H1 (cell line): ENCODE measurements around the gene NARS2. TPM values are rescaled to one million over a fixed set of nuclear protein-coding genes. Genes with fewer than 3 reads are reported as not detected.
"Not testable (repeated sequence)": the region's sequence is repeated elsewhere in the genome, so short reads cannot be mapped to it uniquely, and the experiment has no call there.

ENCODE experiments used
- CTCF ChIA-PET: fragments of 300-600 bp; sonication (Branson Sonifier 250); formaldehyde crosslinking; loops from one replicate; lab custom pipeline; 2021; ENCODE audit not compliant: partially characterized antibody; lab: Charles Lee
- POLR2A ChIA-PET: fragments of 300-600 bp; sonication (Branson Sonifier 250); formaldehyde crosslinking; loops from one replicate; lab custom pipeline; 2021; ENCODE audit warnings: inconsistent platforms; ENCODE audit not compliant: partially characterized antibody; lab: Charles Lee
- DNase-seq, 2 experiments: peaks; one replicate each; pipeline versions ENCODE4 v3.0.0 to v3.0.0-alpha.2; 2010 to 2022; ENCODE audit warnings: low spot score in 2 of 2, low read depth in 1 of 2, mixed read lengths in 1 of 2
- FAIRE-seq: peaks from 2 replicates; lab custom pipeline; 2011; peaks lifted over from hg19 to GRCh38; lab: Jason Lieb, UNC
- H2AFZ ChIP-seq: 2 replicates; pipeline ENCODE4 v1.8.1; 2012; ENCODE audit warnings: low read length, inconsistent platforms
- H2AK5ac ChIP-seq: 2 replicates; pipeline ENCODE4 v1.6.1; 2013; ENCODE audit warnings: low read depth, low read length
- H2BK120ac ChIP-seq: replicated peaks from 2 replicates; pipeline ENCODE3; 2013; ENCODE audit warnings: low read depth, low read length, inconsistent platforms
- H2BK12ac ChIP-seq: 2 replicates; pipeline ENCODE4 v1.6.1; 2013; ENCODE audit warnings: low read depth, low read length
- H2BK15ac ChIP-seq: 2 replicates; pipeline ENCODE4 v1.6.1; 2013; ENCODE audit warnings: low read length
- H2BK20ac ChIP-seq: 2 replicates; pipeline ENCODE4 v1.6.1; 2013; ENCODE audit warnings: low read length
- H2BK5ac ChIP-seq: 2 replicates; pipeline ENCODE4 v1.6.1; 2013; ENCODE audit warnings: low read depth, low read length
- H3K14ac ChIP-seq: 2 replicates; pipeline ENCODE4 v1.6.1; 2013; ENCODE audit warnings: inconsistent platforms; ENCODE audit not compliant: insufficient read length
- H3K18ac ChIP-seq: 2 replicates; pipeline ENCODE4 v1.6.1; 2013; ENCODE audit warnings: low read length; ENCODE audit errors: extremely low read depth
- H3K23ac ChIP-seq: 2 replicates; pipeline ENCODE4 v1.6.1; 2013; ENCODE audit warnings: inconsistent platforms; ENCODE audit not compliant: insufficient read length
- H3K23me2 ChIP-seq: 2 replicates; pipeline ENCODE4 v1.6.1; 2013; ENCODE audit warnings: low read depth, low read length
- H3K27ac ChIP-seq: 2 replicates; pipeline ENCODE4 v1.6.1; 2011; ENCODE audit warnings: low read depth, low read length, inconsistent platforms
- H3K27me3 ChIP-seq, 4 experiments: replicated peaks in 1 of 4; 1 replicate in 1 of 4; 2 replicates in 3 of 4; pipeline versions ENCODE4 v1.6.1 to v1.8.1; 2011 to 2013; ENCODE audit warnings: low read length in 3 of 4, mild to moderate bottlenecking in 3 of 4, inconsistent platforms in 2 of 4, mixed read lengths in 2 of 4, moderate library complexity in 1 of 4; ENCODE audit not compliant: control insufficient read depth in 3 of 4, insufficient read depth in 3 of 4; ENCODE audit errors: extremely low read depth in 1 of 4
- H3K36me3 ChIP-seq, 4 experiments: 2 replicates each; pipeline versions ENCODE4 v1.6.1 to v1.8.1; 2011 to 2013; ENCODE audit warnings: mild to moderate bottlenecking in 4 of 4, low read length in 3 of 4, moderate library complexity in 2 of 4, control low read depth in 1 of 4, inconsistent platforms in 1 of 4; ENCODE audit not compliant: insufficient read depth in 4 of 4, control insufficient read depth in 2 of 4
- H3K4ac ChIP-seq: replicated peaks from 2 replicates; pipeline ENCODE3; 2013; ENCODE audit warnings: low read length, low read depth, mixed read lengths, inconsistent platforms; ENCODE audit not compliant: insufficient read length
- H3K4me1 ChIP-seq, 4 experiments: replicated peaks in 1 of 4; 1 replicate in 1 of 4; 2 replicates in 3 of 4; pipeline versions ENCODE4 v1.6.1 to v1.8.1; 2011 to 2013; ENCODE audit warnings: low read length in 3 of 4, inconsistent platforms in 2 of 4, mixed read lengths in 1 of 4; ENCODE audit not compliant: insufficient read depth in 4 of 4, control insufficient read depth in 3 of 4
- H3K4me2 ChIP-seq, 2 experiments: 2 replicates each; pipeline versions ENCODE4 v1.6.1 to v1.8.1; 2011 to 2013; ENCODE audit warnings: low read depth in 2 of 2, low read length in 2 of 2, control low read depth in 1 of 2, inconsistent platforms in 1 of 2, mild to moderate bottlenecking in 1 of 2; ENCODE audit not compliant: insufficient read depth in 1 of 2
- H3K4me3 ChIP-seq, 4 experiments: fragments of 200-600, 300-600 bp in 1 of 4; sonication (generic), shearing (Covaris generic), sonication (Bioruptor Twin) in 1 of 4; 2 replicates each; pipeline versions ENCODE4 v1.5.1 to v1.8.1; 2011 to 2016; ENCODE audit warnings: low read length in 4 of 4, low read depth in 3 of 4, control low read depth in 2 of 4, inconsistent platforms in 2 of 4, mild to moderate bottlenecking in 2 of 4, mixed read lengths in 1 of 4, moderate library complexity in 1 of 4; ENCODE audit not compliant: insufficient read depth in 2 of 4; ENCODE audit errors: extremely low read depth in 1 of 4
- H3K56ac ChIP-seq: replicated peaks from 2 replicates; pipeline ENCODE3; 2013; ENCODE audit warnings: low read depth, mild to moderate bottlenecking, mixed read lengths, low read length, inconsistent platforms; ENCODE audit not compliant: insufficient read length
- H3K79me1 ChIP-seq: 2 replicates; pipeline ENCODE4 v1.6.1; 2013; ENCODE audit warnings: low read depth, low read length, control low read depth
- H3K79me2 ChIP-seq, 2 experiments: 2 replicates each; pipeline versions ENCODE4 v1.6.1 to v1.8.1; 2012 to 2013; ENCODE audit warnings: low read length in 2 of 2, mild to moderate bottlenecking in 2 of 2, inconsistent platforms in 1 of 2; ENCODE audit not compliant: insufficient read depth in 2 of 2, control insufficient read depth in 1 of 2
- H3K9ac ChIP-seq, 4 experiments: replicated peaks in 1 of 4; 1 replicate in 1 of 4; 2 replicates in 3 of 4; pipeline versions ENCODE4 v1.6.1 to v1.8.1; 2011 to 2013; ENCODE audit warnings: low read depth in 3 of 4, low read length in 3 of 4, control low read depth in 2 of 4, mild to moderate bottlenecking in 2 of 4, moderate library complexity in 2 of 4, inconsistent platforms in 1 of 4; ENCODE audit errors: extremely low read depth in 1 of 4
- H3K9me3 ChIP-seq, 2 experiments: 2 replicates each; pipeline versions ENCODE4 v1.6.1 to v1.8.1; 2012 to 2013; ENCODE audit warnings: mild to moderate bottlenecking in 2 of 2, moderate library complexity in 2 of 2, control low read depth in 1 of 2, inconsistent platforms in 1 of 2, low read depth in 1 of 2, low read length in 1 of 2, mixed read lengths in 1 of 2; ENCODE audit not compliant: insufficient read depth in 2 of 2
- H4K20me1 ChIP-seq, 2 experiments: replicated peaks in 1 of 2; 2 replicates each; pipeline versions ENCODE3 to v1.8.1; 2011 to 2013; ENCODE audit warnings: inconsistent platforms in 2 of 2, low read length in 2 of 2, mild to moderate bottlenecking in 1 of 2; ENCODE audit not compliant: insufficient read depth in 2 of 2, control insufficient read depth in 1 of 2
- H4K5ac ChIP-seq: 2 replicates; pipeline ENCODE4 v1.6.1; 2013; ENCODE audit warnings: low read length, low read depth, mixed read lengths, inconsistent platforms; ENCODE audit not compliant: insufficient read length
- H4K8ac ChIP-seq: 2 replicates; pipeline ENCODE4 v1.8.0; 2013; ENCODE audit warnings: mild to moderate bottlenecking, moderate library complexity, low read length, inconsistent platforms; ENCODE audit not compliant: insufficient read depth; ENCODE audit errors: extremely low read depth
- H4K91ac ChIP-seq: replicated peaks from 2 replicates; pipeline ENCODE3; 2013; ENCODE audit warnings: low read length, mixed read lengths, inconsistent platforms; ENCODE audit not compliant: insufficient read length
- WGBS, 2 experiments: shearing (Covaris generic) in 1 of 2; methylation state at CpG; one replicate each; pipeline versions ENCODE4 v1.1.6 to v1.1.7; 2013 to 2015; ENCODE audit warnings: low lambda C conversion rate in 2 of 2, mixed read lengths in 2 of 2, inconsistent platforms in 1 of 2, low coverage in 1 of 2, missing lambda C conversion rate in 1 of 2; ENCODE audit not compliant: insufficient replicate concordance in 2 of 2, insufficient coverage in 1 of 2, insufficient read length in 1 of 2; ENCODE audit errors: extremely low coverage in 1 of 2, missing lambda C conversion rate in 1 of 2; 5-methylcytosine and 5-hydroxymethylcytosine counted together
- polyA plus RNA-seq, 7 experiments: library from polyadenylated mRNA; depleted of rRNA in 3 of 7; stranded (reverse) in 5 of 7; unstranded in 2 of 7; fragments of >200 nt in 5 of 7; fragments of 200-250 nt in 2 of 7; gene quantifications; 1 replicate in 5 of 7; 2 replicates in 1 of 7; 4 replicates in 1 of 7; pipeline versions ENCODE4 v1.2.1 to v1.2.3, GENCODE V29; 2011 to 2013; ENCODE audit warnings: missing spikeins in 2 of 7, mixed read lengths in 2 of 7
- total RNA-seq: library from RNA; stranded (reverse); fragmentation: NEBNext Ultra II Directional; extraction: Animal tissue kit (Norgen Biotek cat#: 25700); gene quantifications from 2 replicates; pipeline ENCODE4 v1.2.1, GENCODE V29; 2021

The NARS2 gene
- total and polyA plus RNA-seq, 2 of the 8 experiments (the other 6 are each of a cell fraction or from before 2014, with no cell fraction given), result 26.2 to 51.6 TPM

DNA sequence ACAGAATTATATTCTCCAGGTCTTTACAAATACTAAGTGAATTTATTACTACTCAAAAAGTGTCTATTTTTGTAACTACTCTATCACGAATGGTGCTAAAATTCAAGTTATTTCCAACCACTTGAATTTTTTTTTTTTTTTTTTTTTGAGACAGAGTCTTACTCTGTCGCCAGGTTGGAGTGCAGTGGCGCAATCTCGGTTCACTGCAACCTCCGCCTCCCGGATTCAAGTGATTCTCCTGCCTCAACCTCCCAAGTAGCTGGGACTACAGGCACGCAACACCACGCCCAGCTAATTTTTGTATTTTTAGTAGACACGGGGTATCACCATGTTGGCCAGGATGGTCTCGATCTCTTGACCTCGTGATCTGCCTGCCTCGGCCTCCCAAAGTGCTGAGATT is 11.6 kb downstream of the NARS2 start:
- POLR2A ChIA-PET, result interaction anchor here (0.6 kb wide), 1 partner anchor 32 kb away, joined by 3 read pairs; no protein-coding TSS in a partner anchor
- not testable (repeated sequence) for H3K4me2 ChIP-seq, H3K14ac ChIP-seq, H4K8ac ChIP-seq, H3K27me3 ChIP-seq, H2AK5ac ChIP-seq, FAIRE-seq, H2AFZ ChIP-seq, H3K23me2 ChIP-seq, H3K4me1 ChIP-seq, DNase-seq, H3K4me3 ChIP-seq, H4K20me1 ChIP-seq, H3K23ac ChIP-seq, H2BK5ac ChIP-seq, H3K56ac ChIP-seq, H2BK12ac ChIP-seq, H3K4ac ChIP-seq, H2BK15ac ChIP-seq, H3K9me3 ChIP-seq, H3K9ac ChIP-seq, H4K5ac ChIP-seq, H2BK120ac ChIP-seq, H3K27ac ChIP-seq, H3K79me1 ChIP-seq, H4K91ac ChIP-seq, H2BK20ac ChIP-seq, H3K18ac ChIP-seq
- CTCF ChIA-PET, result interaction anchor here (0.9 to 3.9 kb wide), 9 partner anchors 10 to 335 kb away, joined by 3 to 36 read pairs (median 25); partner anchors contain the start of gene NARS2
- H3K36me3 ChIP-seq, result peaks cover 0 to 47% (median 17%) of the 10 kb centered on the region in 4 experiments; a peak in 6 of 8 replicates
- H3K79me2 ChIP-seq, result peaks cover 0 to 52% of the 10 kb centered on the region in 2 experiments; a peak in 2 of 4 replicates
- WGBS, 2 experiments, result 95% methylated on average over 12 of the region's 12 CpGs; no CpG with 5 or more reads in 1 of the 2 experiments
